GM21367 (cell line): ENCODE data around the gene IL1RAPL1.

ENCODE experiments used
- ATAC-seq: cut with Tn5 transposase; IDR thresholded peaks from one replicate; pipeline ENCODE4 v1.9.1; 2021; ENCODE audit not compliant: unreplicated experiment

The IL1RAPL1 gene

DNA sequence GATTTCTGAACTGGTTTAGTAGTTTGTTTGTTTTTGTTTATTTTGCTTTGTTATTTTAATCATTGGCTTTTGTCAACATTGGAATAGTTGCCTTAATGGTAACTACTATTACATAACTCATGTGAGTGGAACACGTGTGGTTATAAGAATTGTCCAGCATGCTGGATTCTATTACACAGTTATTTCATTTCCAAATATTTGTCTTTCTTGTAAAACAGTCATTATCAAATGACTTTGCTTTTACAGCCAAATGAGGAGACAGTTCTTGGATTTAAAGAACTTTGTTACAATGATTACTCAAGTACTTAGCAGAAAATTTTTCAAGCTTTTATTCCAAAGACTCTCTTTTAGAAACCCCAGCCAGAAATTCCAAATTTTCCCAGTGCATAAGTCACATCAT lies 1112.0 kb downstream of the IL1RAPL1 start:
- no peak for ATAC-seq

DNA sequence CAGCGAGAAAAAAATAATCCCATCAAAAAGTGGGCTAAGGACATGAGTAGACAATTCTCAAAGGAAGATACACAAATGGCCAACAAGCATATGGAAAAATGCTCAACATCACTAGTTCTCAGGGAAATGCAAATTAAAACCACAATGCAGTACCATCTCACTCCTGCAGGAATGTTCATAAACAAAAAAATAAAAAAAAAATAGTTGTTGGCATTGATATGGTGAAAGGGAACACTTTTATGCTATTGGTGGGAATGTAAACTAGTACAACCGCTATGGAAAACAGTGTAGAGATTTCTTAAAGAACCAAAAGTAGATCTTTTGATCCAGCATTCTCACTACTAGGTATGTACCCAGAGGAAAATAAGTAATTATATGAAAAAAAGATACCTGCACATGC lies 1119.8 kb downstream of the IL1RAPL1 start:
- no peak for ATAC-seq

DNA sequence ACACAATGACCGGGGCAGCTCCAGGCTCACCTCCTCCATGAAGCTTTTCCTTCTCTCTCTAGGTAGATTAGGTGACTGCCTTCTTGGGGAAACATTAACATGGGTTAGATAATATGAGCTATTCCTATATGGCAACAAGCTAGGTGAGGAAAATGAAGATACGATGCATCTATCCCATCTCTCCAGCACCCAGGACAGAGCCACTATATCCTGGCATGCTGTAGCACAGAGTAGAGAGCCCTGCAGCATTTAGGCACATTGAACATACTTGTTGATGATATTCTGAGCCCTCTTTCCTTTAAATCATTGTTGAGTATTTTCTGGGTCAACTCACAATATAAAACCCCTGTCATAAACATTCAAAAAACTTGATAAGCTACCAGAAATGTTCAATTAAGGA lies 1133.9 kb downstream of the IL1RAPL1 start:
- no peak for ATAC-seq

GRCh38 chrX:29724316-29724715 lies 1137.1 kb downstream of the IL1RAPL1 start:
- ATAC-seq: no peak

DNA sequence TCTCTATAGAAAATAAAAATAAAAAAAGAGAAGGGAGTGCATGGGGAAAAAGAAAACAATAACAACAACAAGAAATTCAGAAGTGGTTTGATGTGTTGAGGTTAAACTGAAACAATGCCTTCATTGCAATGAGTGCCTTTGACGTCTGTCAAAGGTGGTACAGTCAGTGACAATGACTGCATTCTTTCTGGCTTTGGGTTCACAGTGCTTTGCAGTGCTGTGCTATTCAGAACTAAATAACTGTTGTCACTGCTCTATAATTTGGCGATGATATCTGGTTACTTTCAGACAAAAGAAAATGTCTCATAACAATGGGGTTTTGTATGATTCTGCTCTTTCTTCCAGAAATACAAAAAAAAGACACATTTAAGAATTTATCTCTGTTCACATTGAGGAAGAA lies 1139.6 kb downstream of the IL1RAPL1 start:
- no peak for ATAC-seq

GRCh38 chrX:29728639-29729038 lies 1141.4 kb downstream of the IL1RAPL1 start:
- no peak for ATAC-seq

DNA sequence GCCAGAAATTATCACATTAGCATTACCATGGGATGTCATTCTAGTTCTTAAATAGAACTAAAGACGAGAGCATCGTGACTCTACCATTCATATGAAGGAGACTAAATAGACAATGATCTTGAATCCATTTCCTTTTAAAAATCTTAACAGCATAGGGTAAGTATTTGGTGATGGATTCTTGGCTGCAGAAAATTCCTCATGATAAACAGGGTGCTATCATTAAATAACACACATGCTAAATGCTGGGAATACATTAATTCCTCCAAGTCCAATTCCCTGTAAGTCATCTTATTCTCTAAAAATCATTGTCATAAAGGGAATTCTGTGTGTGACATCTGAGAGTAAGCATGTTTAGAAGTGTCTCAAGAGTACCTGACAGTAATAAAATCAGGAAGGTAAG lies 1157.7 kb downstream of the IL1RAPL1 start:
- no peak for ATAC-seq

DNA sequence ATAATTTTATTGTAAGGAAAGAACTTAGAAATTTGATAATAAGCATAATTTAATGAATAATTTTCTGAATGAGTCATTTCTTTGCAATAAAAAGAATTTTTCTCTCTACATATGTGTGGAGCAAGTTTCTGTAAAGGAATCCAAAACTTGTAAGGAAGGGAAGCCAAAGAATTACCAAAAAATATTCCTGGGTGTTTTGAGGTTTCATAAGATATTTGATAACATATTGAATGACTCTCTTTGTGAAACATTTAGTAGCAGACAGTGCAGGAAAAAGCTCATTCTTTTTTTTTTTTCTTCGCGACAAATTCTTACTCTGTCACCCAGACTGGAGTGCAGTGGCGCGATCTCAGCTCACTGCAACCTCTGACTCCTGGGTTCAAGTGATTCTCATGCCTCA lies 1159.1 kb downstream of the IL1RAPL1 start:
- ATAC-seq: no peak

GRCh38 chrX:29762006-29762405 lies 1174.8 kb downstream of the IL1RAPL1 start:
- ATAC-seq: no peak

- no peak for ATAC-seq
Measured at GRCh38 chrX:29775890-29776289, 1188.6 kb downstream of the IL1RAPL1 start.

GRCh38 chrX:29787656-29788055 lies 1200.4 kb downstream of the IL1RAPL1 start:
- no peak for ATAC-seq

DNA sequence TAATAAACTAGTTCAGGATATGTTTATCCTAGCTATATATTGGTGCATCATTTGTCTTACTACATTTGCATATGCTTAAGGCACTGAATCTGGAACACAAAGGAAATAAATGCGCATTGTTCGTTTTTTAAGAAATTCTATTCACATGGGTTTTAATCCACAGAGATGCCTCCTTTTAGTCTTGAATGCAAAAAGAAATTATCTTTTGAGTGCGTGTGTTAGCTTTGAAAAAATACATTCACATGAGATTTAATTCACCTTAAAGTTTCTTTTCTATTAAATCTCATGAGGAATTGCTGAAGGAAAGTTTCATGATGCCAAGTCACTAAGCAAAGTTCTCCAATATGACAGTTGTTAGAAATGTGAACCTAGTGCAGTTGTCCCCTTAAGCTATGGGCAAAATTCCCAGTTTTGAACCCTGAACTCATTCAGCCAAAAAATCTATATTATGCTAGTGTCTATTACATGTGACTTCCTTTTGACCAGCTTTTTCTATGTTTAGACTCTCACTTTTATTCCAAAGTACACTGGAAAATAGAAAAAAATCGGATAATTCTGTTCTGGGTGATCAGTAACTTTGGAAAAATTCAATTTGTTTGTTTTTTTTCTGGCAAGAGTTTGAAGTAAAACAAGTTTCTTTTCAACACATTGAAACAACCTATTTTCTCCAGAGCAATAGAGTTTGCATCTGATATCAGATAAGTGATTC lies 1201.9 kb downstream of the IL1RAPL1 start:
- no peak for ATAC-seq

GRCh38 chrX:29792335-29792734 lies 1205.1 kb downstream of the IL1RAPL1 start:
- ATAC-seq: no peak

- ATAC-seq: no peak
Measured at GRCh38 chrX:29797156-29797555, 1209.9 kb downstream of the IL1RAPL1 start.

DNA sequence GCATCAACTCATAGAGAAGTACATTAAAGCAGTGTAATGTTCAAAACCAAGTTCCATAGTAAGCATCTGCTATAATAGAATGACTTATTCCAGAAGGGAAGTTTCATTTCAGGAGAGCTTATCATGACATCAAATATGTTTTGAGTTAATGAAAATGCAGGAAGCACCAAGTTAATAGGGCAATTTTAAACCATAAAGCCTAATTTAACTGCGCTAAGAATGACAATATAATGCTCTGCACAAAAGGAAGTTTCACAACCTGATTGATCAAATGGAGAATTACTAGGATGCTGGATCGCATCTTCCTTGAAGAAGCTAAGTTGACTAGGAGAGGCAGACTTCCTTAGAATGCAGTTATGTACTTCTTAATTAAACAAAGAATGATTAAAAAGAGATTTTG lies 1211.2 kb downstream of the IL1RAPL1 start:
- ATAC-seq: no peak

DNA sequence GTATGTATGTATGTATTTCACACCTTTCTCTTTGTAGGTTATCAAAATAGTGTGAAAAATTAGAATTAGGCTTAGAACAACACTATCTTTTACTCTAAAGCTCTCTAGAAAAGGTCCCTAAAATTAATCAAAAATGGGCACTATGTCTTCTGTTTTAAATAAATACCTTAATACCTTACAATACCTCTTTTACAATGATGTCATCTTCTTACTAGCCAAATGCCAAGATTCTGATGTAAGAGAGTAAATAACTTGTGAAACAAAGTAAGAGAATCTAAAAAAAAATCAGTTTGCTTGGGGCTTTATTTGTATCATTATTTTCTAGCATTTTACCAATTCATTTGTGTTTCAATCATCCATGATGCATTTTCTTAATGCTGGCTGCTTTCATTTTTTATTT lies 1225.9 kb downstream of the IL1RAPL1 start:
- no peak for ATAC-seq

GRCh38 chrX:29824176-29824906 lies 1237.1 kb downstream of the IL1RAPL1 start:
- no peak for ATAC-seq

DNA sequence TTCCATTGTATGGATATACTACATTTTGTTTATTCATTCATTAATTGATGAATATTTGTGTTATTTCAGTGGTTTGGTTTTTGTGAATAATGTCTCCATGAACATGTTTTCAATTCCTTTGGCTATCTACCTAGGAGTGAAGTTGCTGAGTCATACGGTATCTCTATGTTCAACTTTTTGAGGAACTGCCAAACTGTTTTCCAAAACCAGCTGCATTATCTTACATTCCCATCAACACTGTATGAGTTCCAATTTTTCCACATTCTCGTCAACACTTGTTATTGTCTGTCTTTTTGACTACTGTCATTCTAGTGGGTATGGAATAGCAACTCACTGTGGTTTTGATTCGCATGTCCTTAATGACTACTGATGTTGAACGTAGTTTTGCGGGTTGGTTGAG lies 1239.5 kb downstream of the IL1RAPL1 start:
- no peak for ATAC-seq

- ATAC-seq: no peak
Measured at GRCh38 chrX:29834311-29834710, 1247.1 kb downstream of the IL1RAPL1 start.

DNA sequence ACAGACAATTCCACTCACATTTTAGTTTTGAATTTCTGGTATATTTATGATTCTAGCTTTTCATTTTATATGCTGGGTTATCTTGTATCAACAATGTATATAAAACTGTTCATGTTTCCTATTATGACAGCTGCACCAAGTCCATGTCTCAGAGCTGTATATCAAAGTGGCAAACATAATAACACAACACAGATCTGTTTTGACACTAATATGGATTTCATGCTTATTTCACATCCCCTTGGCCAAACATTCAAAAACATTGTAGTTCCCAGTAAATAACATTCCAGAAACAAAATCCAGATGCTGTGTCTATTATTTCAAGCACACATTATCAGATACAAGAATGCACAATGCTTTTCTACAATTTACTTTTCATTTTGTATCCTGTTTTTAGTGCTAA lies 1247.5 kb downstream of the IL1RAPL1 start:
- ATAC-seq: no peak

DNA sequence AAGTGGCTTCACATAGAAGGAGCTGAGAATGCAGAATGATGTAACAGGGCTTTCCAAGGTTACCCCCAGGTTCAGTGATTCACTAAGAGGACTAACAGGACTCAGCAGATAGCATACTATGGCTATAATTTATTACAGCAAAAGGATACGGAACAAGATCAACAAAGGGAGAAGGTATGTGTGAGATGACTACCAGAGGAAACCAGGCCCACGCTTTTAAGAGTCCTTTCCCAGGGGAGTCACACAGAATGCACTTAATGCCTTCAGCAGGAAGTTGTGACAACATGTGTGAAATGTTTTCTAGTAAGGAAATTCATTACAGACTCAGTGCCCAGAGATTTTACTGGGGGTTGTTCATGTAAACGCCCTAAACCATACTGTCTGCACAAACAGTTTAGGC lies 1254.5 kb downstream of the IL1RAPL1 start:
- no peak for ATAC-seq

GRCh38 chrX:29842552-29842951 lies 1255.3 kb downstream of the IL1RAPL1 start:
- no peak for ATAC-seq
